Fibroblast of the aortic adventitia (primary cell): ENCODE data around the gene ZNF420. TPM values are rescaled to one million over a fixed set of nuclear protein-coding genes. Genes with fewer than 3 reads are reported as not detected.
"Not testable (repeated sequence)": the region's sequence is repeated elsewhere in the genome, so short reads cannot be mapped to it uniquely, and the experiment has no call there.

Experiments
- DNase-seq: peaks from one replicate; pipeline ENCODE4 v3.0.0-alpha.2; 2010; ENCODE audit warnings: low read depth
- H3K4me3 ChIP-seq: 2 replicates; pipeline ENCODE4 v1.5.1; 2011; ENCODE audit warnings: low read depth, mild to moderate bottlenecking, control low read depth, low read length, moderate library complexity
- CTCF ChIP-seq: IDR thresholded peaks from 2 replicates; pipeline ENCODE4 v1.5.1; 2011; ENCODE audit warnings: mild to moderate bottlenecking, low read length, control low read depth, inconsistent platforms; ENCODE audit not compliant: insufficient read depth
- total RNA-seq: library from RNA; depleted of rRNA; stranded (reverse); fragments of >200 nt; gene quantifications from 2 replicates; pipeline ENCODE4 v1.2.3, GENCODE V29; 2012; ENCODE audit warnings: low replicate concordance

The ZNF420 gene
- total RNA-seq, 1 donor = 8.9 TPM

DNA sequence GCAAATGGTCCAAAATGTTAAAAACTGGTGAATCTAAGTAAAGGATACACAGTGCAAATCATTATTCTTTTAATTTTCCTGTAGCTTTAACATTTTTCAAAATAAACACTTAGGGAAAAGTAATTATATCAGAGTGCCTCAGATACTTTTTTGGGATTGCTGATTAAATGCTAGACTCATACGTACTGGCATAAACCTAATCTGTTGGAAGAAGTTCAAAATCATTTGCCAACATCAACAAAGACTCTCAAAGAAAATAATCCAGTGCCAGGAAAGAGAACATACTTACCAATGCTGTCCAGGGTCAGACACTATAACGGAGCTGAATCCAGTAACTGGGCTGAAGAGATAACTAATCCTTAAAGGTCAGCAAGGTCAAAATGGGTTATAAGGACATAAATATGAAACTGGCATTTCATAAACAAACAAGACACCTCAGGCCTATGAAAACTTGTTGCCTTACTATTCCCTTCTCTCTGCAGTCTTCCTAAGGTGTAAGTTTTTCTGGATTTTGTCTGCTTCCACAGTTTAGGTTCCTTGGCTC, 3.3 kb upstream of the ZNF420 start:
- no peak for TF ChIP-seq CTCF
- H3K4me3 ChIP-seq = no peak overlapping the region
- peak; percentile 22 for DNase-seq

DNA sequence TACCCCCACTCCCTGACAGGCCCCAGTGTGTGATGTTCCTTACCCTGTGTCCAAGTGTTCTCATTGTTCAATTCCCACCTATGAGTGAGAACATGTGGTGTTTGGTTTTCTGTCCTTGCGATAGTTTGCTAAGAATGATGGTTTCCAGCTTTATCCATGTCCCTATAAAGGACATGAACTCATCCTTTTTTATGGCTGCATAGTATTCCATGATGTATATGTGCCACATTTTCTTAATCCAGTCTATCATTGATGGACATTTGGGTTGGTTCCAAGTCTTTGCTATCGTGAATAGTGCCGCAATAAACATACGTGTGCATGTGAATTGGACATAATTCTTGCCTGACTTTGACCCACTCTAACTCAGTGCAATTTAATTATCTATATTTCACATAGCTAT, 1.7 kb upstream of the ZNF420 start:
- H3K4me3 ChIP-seq, DNase-seq: not testable (repeated sequence)

- peak overlapping the region; percentile 100 for H3K4me3 ChIP-seq
- no peak for TF ChIP-seq CTCF
- no peak for DNase-seq
Observed at GRCh38 chr19:37077501-37077933, 716 bp upstream of the ZNF420 start.

- DNase-seq = no peak
- H3K4me3 ChIP-seq = peak overlapping the region; percentile 100
- no peak for TF ChIP-seq CTCF
Observed at GRCh38 chr19:37078717-37079032, 442 bp downstream of the ZNF420 start.

DNA sequence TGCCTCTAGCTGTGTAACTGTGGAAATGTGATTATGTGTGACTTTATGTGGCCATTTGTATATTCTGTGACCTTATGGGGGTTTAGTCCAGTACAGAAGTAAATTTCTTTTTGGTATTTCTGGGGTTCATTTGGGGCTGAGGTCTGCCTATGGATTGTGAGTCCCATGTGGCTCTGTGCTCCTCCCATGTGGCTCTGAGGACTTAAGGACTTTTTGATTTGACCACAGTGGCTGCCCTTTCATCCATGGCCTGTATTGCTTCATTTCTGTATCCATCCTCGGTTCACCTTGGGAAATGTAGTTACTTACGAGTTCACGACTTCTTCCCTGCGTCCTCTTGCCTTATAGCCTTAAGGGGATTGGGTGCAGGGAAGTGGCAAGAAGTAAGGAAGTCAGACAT, 1.0 kb downstream of the ZNF420 start:
- DNase-seq = no peak
- H3K4me3 ChIP-seq = peak overlapping the region; percentile 100
- TF ChIP-seq CTCF = no peak

- H3K4me3 ChIP-seq = no peak overlapping the region
- no peak for DNase-seq
- TF ChIP-seq CTCF = no peak
Observed at GRCh38 chr19:37082307-37082706, 4.1 kb downstream of the ZNF420 start.

DNA sequence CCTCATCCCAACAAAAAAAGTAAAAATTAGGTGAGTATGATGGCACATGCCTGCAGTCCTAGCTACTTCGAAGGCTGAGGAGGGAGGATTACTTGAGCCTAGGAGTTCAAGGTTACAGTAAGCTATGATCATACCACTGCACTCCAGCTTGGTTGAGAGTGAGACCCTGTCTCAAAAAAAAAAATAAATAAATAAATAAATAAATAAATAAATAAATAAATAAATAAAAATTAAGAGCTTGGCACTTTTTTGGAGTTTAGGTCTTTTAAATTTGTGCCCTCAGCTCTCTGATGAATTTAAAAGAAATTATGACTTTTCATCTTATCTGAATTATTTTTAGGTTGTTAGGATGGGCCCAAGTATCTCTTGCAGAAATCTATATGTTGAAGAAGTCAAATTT, 8.9 kb downstream of the ZNF420 start:
- no peak for DNase-seq
- no peak for TF ChIP-seq CTCF
- H3K4me3 ChIP-seq = no peak overlapping the region
